SKM-1 treated with dmso at 0.1 percent for 144 hours (cell line): Measurements from ENCODE around the gene TEX22.

Source experiments
- DNase-seq: peaks from one replicate; lab custom pipeline; 2025; ENCODE audit not compliant: unreplicated experiment; lab: John Stamatoyannopoulos, UW

The TEX22 gene

GRCh38 chr14:105384041-105384557 is 14.2 kb upstream of the TEX22 start:
- no peak for DNase-seq

GRCh38 chr14:105384605-105385321 is 13.6 kb upstream of the TEX22 start:
- no peak for DNase-seq

- no peak for DNase-seq
Observed at GRCh38 chr14:105385322-105385637, 13.1 kb upstream of the TEX22 start.

- no peak for DNase-seq
Observed at GRCh38 chr14:105385698-105386365, 12.5 kb upstream of the TEX22 start.

DNA sequence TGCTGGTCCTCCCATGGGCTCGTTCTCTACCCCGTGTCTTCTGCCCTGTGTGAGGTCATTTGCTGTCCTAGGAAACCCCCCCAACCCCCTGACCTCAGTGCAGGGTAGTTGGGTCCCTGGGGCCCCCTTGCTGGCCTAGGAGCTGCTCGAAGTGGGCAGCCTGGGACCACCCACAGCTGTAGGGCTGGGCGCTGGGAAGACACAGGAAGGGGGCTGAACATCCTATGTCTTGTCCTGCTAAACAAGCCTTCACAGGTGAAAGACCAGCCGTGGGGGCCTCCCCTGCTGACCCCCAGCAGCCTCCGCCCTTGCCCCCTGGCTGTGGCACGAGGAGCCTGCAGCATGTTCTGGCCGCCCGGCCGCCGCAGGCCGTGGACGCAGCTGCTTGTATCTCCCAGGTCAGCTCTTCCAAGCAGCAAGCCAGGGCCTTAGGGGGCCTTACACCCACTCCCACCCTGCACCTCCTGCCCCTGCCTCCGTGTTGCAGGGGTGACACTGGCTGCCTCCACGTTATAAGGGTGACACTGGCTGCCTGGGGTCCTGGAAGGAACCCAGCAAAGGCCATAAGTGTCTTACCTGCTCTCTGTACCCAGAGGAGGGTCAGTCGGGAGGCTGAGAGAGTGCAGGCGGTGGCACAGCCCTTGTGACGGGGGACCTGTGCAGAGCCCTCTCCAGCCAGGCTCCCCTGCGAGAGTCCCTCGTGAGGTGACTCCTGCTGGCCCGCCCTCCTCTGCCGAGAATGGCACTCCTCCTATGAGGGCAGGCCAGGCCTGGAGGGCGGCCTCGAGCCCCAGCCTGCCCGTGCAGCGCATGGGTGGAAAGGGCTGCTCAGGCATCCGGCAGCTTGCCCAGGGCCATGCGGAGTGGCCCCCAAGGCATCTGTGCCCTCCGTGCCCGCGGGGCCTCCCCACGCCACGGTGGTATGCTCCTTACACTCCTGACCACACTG is 11.5 kb upstream of the TEX22 start:
- DNase-seq: no peak

DNA sequence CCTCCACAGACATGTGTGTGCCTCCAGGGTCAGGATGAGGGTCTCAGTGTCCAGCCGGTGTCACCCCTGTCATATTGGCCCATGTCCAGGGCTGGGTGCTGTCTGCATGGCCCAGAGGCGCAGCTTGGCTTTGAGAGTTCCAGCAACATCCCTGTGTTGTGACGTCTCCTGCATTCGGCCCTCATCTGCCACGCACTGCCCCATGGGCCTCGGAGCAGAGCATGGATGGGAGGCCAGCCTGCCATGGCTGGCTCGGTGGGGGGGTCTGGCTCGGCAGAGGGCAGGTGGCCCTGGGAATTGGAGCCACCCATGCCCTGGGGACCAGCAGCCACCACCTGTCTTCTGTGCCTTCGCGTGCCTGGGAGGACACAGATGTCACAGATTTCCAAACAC is 10.8 kb upstream of the TEX22 start:
- no peak for DNase-seq

DNA sequence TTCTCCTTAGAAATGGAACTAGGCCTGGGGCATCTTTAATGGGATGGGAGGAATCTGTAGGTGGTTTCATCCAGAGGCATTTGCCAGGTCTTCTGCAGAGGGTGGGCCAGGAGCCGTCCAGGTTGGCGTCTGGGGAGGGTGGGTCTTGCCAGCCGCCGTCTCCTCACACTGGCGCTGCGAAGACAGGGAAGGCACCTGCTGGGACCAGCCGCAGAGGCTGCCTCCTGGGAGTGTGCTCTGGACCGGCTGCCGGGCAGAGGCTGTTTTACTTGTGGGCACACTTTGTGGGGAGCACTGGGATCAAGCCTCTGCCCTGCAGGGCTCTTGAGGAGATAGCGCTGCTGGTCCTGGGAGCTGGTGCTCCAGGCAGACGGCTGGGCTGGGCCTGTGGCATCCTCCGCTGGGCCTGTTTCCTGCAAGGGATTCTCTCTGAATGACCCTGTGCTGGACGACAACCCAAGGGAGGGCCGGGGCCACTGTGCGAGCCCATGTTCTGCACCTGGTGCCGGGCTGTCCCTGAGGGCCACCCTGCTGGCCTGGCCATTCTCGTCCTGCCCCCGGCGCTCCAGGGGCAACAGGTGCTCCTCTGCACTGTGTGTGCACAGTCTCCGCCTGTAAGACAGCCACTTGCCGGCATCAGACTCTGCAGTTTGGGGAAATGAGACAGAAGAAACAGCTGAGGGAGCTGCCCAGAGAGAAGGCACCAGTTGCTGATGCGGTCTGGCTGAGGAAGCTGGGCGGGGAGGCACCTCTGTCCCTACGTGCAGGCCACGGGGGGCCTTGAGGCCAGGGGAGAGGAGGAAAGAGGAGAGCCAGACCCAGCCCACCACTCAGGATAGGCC is 10.0 kb upstream of the TEX22 start:
- DNase-seq: no peak

GRCh38 chr14:105388976-105389375 is 9.4 kb upstream of the TEX22 start:
- DNase-seq: no peak

DNA sequence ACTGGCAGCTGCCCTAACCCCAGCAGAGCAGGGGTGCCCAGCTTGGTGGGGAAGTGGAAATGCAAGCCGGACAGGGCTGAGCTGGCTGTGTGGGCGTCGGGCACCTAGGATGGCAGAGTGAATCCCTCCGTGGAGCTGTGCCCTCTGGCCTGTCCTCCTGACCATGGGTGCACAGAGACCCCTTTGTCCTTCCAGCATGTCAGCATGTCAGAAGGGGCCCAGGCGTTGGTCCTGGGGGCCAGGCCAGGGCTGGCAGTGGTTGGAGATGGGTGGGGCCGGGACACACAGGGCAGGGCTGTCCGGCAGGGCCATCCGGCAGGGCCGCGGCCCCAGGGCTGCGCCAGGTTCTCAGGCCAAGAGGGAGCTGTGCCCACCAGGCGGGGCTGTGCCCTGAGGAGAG is 8.8 kb upstream of the TEX22 start:
- no peak for DNase-seq

DNA sequence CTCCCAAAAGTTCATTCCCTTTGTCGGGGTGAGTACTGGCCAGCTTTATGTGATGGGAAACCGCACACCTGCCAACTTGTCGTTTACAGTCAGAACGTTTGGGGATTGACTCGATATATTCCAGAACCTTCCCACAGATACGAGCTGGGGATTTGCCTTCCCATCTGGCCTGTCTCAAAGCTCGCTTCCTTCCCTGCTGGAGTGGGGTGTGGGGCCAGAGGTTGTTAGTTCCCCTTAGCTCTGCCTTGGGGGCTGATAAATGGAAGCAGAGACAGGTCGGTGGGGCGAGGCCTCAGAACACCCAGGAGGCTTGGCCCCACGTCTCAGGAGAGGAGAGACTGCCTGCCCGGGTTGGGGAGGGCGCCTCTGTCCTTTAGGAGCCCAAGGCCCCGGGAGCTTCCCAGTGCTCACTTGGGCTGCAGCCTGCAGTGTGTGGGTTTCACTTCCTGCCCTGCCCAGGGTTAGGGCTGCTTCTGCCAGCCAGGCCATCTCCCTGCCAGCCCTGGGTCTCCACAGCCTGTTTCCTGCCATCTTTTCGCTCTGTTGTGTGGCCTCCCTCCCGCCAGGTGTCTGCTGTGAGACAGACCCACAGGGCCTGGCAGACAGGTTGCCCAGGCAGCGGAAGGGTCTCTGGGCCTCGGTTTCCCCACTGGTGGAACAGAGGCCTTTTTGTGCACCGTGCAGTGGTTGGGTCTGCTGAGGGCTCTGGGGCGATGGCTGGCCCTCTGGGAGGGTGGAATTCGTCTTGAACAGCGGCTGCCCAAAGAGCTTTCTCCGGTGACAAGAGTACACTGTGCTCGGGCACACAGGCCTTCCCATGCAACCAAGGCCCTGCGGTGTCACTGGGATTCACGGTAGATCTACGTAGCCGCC is 8.1 kb upstream of the TEX22 start:
- DNase-seq: peak; percentile 13

GRCh38 chr14:105390849-105391500 is 7.4 kb upstream of the TEX22 start:
- no peak for DNase-seq

- no peak for DNase-seq
Observed at GRCh38 chr14:105391541-105391940, 6.8 kb upstream of the TEX22 start.

DNA sequence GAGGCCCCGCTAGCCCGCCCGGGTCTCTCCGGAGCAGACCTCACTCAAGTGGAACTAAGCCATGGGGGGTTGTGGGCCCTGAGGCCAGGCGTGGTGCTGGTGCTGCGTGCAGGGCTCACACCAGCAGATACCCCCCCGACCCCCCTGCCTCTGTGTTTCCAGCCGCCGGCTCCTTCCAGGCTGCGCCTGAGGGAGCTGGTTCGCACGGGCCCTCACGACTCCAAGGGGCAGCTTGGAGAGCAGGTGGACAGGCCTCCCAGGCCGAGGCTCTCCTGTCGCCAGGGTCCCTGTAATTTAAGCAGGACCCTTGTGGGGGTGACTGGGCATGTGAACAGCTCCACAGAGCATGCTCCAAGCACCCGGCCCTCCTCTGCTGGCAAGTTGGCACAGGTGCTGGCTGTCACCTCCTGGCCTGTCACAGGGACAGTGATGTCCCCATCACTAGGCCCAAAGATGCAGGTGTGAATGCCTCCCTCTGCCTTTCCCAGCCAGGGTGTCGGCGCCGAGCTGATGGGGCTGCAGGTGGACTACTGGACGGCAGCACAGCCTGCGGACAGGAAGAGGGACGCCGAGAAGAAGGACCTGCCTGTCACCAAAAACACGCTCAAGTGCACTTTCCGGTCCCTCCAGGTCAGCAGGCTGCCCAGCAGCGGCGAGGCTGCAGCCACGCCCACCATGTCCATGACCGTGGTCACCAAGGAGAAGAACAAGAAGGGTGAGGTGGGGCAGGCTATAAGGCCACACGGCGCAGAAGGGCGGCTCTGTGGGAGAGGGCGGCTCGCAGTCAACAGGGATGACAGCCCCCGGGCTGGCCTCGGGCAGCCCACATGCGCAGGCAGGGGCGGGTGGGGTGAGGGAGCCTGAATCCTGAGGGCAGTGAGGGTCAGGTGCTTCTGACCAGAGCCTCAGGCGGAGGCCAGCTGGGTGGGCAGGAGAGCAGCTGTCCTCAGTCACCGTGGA is 5.9 kb upstream of the TEX22 start:
- no peak for DNase-seq

- no peak for DNase-seq
Observed at GRCh38 chr14:105393151-105393550, 5.2 kb upstream of the TEX22 start.

GRCh38 chr14:105394714-105395537 is 3.4 kb upstream of the TEX22 start:
- no peak for DNase-seq

DNA sequence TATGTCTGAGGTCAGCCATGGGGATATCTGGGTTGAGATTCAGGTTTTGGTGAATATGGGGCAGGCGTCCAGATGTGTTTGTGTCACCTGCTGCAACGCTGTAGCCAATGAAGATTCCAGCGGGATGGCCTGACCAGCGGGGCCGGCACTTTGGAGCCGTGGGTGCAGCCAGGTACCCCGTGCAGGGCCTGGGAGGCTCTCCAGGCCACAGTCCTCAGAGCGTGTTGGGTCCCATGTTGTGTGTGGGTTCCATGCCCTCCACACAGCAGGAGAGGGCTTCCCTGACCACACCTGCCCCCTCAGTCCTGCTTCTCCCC is 2.8 kb upstream of the TEX22 start:
- DNase-seq: no peak

DNA sequence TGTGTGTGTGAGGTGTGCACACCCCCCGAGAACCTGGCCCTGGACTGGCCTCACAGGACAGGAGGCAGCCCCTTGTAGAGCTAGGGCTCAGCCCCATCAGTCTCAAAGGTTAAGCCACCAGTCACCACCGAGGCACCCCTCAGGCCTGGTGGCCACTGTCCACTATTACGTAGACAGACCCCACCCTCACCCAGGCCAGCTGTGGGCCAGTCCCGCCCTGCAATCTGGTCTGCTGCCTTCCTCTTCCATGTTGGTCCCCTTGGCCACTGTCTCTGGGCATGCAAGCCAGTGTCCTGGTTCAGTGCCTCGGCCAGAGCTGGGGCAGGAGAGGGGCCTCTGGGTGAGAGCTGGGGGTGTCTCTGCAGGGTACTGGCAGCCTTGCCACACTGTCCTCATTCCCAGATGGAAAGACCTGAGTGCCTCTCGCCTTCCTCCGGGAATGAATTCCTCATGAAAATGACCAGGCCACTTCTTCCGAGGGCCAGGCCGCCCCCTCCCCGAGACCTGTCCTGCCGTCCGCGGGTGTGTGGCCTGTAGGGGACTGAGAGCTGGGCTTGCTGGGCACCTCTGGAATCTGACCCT is 897 bp upstream of the TEX22 start:
- DNase-seq: no peak
